Endodermal cell (in vitro differentiated cells): ENCODE measurements around the gene COLQ. TPM values are rescaled to one million over a fixed set of nuclear protein-coding genes. Genes with fewer than 3 reads are reported as not detected.

Experiments used
- DNase-seq: peaks from one replicate; pipeline ENCODE4 v3.0.0-alpha.2; 2017
- H3K27ac ChIP-seq: 2 replicates; pipeline ENCODE4 v1.5.1; 2013; ENCODE audit warnings: mild to moderate bottlenecking, low read depth, low read length, moderate library complexity
- H3K27me3 ChIP-seq: 2 replicates; pipeline ENCODE4 v1.6.1; 2013; ENCODE audit warnings: mild to moderate bottlenecking, low read length, moderate library complexity; ENCODE audit not compliant: insufficient read depth, control insufficient read depth, poor library complexity, severe bottlenecking
- H3K36me3 ChIP-seq: 2 replicates; pipeline ENCODE4 v1.7.0; 2013; ENCODE audit warnings: mild to moderate bottlenecking, low read length, moderate library complexity; ENCODE audit not compliant: control insufficient read depth, insufficient read depth
- H3K4me1 ChIP-seq: one replicate; pipeline ENCODE4 v1.7.0; 2013; ENCODE audit warnings: low read length; ENCODE audit not compliant: control insufficient read depth, insufficient read depth
- H3K4me3 ChIP-seq: 2 replicates; pipeline ENCODE4 v1.5.1; 2013; ENCODE audit warnings: mild to moderate bottlenecking, low read length, moderate library complexity
- H3K9ac ChIP-seq: 2 replicates; pipeline ENCODE4 v1.6.1; 2013; ENCODE audit warnings: mild to moderate bottlenecking, low read length, moderate library complexity; ENCODE audit not compliant: poor library complexity, severe bottlenecking; ENCODE audit errors: extremely low read depth
- H3K9me3 ChIP-seq: 2 replicates; pipeline ENCODE4 v1.6.1; 2013; ENCODE audit warnings: mild to moderate bottlenecking, low read length, moderate library complexity; ENCODE audit not compliant: control insufficient read depth
- H3K27ac Mint-ChIP-seq: 2 replicates; pipeline ENCODE4 v1.8.0; 2020; ENCODE audit warnings: mixed read lengths
- H3K27me3 Mint-ChIP-seq: 2 replicates; pipeline ENCODE4 v1.8.0; 2021; ENCODE audit warnings: mild to moderate bottlenecking, mixed read lengths; ENCODE audit not compliant: insufficient read depth
- H3K36me3 Mint-ChIP-seq: 2 replicates; pipeline ENCODE4 v1.8.0; 2020; ENCODE audit warnings: low read depth, mixed read lengths
- H3K4me1 Mint-ChIP-seq: 2 replicates; pipeline ENCODE4 v1.8.0; 2020; ENCODE audit warnings: mixed read lengths
- H3K4me3 Mint-ChIP-seq: 2 replicates; pipeline ENCODE4 v1.8.0; 2020; ENCODE audit warnings: mild to moderate bottlenecking, moderate library complexity, mixed read lengths
- H3K9me3 Mint-ChIP-seq: 2 replicates; pipeline ENCODE4 v1.8.0; 2020; ENCODE audit warnings: mild to moderate bottlenecking, mixed read lengths
- CTCF ChIP-seq: fragments of 200-600 bp; sonication (generic); conservative IDR thresholded peaks from 2 replicates; pipeline ENCODE4 v1.5.0; 2021; ENCODE audit warnings: antibody characterized with exemption, mild to moderate bottlenecking
- WGBS, 2 experiments: methylation state at CpG; one replicate each; pipeline versions ENCODE4 v1.1.5 to v1.1.7; 2013; ENCODE audit warnings: missing lambda C conversion rate in 2 of 2, mixed read lengths in 1 of 2; ENCODE audit not compliant: insufficient coverage in 1 of 2, insufficient read length in 1 of 2; 5-methylcytosine and 5-hydroxymethylcytosine counted together
- total RNA-seq, 2 donors: library from RNA; stranded (reverse); fragmentation: NEBNext Ultra II Directional in 1 of 2; extraction: Animal tissue kit (Norgen Biotek cat#: 25700) in 1 of 2; gene quantifications; 2 replicates in 1 of 2; 3 replicates in 1 of 2; pipeline ENCODE4 v1.2.1, GENCODE V29; 2021

Gene COLQ
- total RNA-seq, 2 donors from 2014 or later, result 3.1 to 7.3 TPM

- H3K9me3 Mint-ChIP-seq, result no peaks in the 10 kb centered on the region
- H3K36me3 Mint-ChIP-seq, result peaks cover 2% of the 10 kb centered on the region
- H3K27ac Mint-ChIP-seq, result no peak overlapping the region
- no peaks in the 10 kb centered on the region for H3K4me1 ChIP-seq
- H3K36me3 ChIP-seq, result no peaks in the 10 kb centered on the region
- no peak overlapping the region for H3K4me3 ChIP-seq
- no peak for DNase-seq
- H3K27me3 Mint-ChIP-seq, result peaks cover 2% of the 10 kb centered on the region
- no peaks in the 10 kb centered on the region for H3K9me3 ChIP-seq
- H3K4me1 Mint-ChIP-seq, result no peaks in the 10 kb centered on the region
- WGBS, 2 experiments, result 91% methylated on average over 3 to 6 of the region's 6 CpGs
- H3K4me3 Mint-ChIP-seq, result no peak overlapping the region
- no peaks in the 10 kb centered on the region for H3K27me3 ChIP-seq
- no peak overlapping the region for H3K27ac ChIP-seq
- no peak for TF ChIP-seq CTCF
- no peak overlapping the region for H3K9ac ChIP-seq
Observed at GRCh38 chr3:15465876-15466585, 55.5 kb downstream of the COLQ start.

- WGBS, 2 experiments, result 92% methylated on average over 5 of the region's 5 CpGs
Observed at GRCh38 chr3:15462451-15462850, 59.1 kb downstream of the COLQ start.

GRCh38 chr3:15460891-15461531, 60.5 kb downstream of the COLQ start:
- H3K36me3 Mint-ChIP-seq, result peaks cover 6% of the 10 kb centered on the region
- Histone ChIP-seq H3K4me3 (no peak overlapping the region), H3K4me1 (no peaks in the 10 kb centered on the region), H3K9ac (no peak overlapping the region), H3K27ac (no peak overlapping the region), H3K27me3 (no peaks in the 10 kb centered on the region), H3K36me3 (no peaks in the 10 kb centered on the region), H3K9me3 (no peaks in the 10 kb centered on the region)
- TF ChIP-seq CTCF, result no peak
- H3K4me3 Mint-ChIP-seq, result no peak overlapping the region
- 80 to 96% methylated on average over 2 to 4 of the region's 4 CpGs for WGBS, 2 experiments
- no peaks in the 10 kb centered on the region for H3K4me1 Mint-ChIP-seq
- no peak for DNase-seq
- H3K27ac Mint-ChIP-seq, result no peak overlapping the region
- H3K9me3 Mint-ChIP-seq, result no peaks in the 10 kb centered on the region
- peaks cover 2% of the 10 kb centered on the region for H3K27me3 Mint-ChIP-seq

More at GRCh38 chr3:15462451-15462850, 59.1 kb downstream of the COLQ start:
- H3K36me3 ChIP-seq, result no peaks in the 10 kb centered on the region
- H3K27ac Mint-ChIP-seq, result no peak overlapping the region
- H3K9me3 ChIP-seq, result no peaks in the 10 kb centered on the region
- H3K27me3 ChIP-seq, result no peaks in the 10 kb centered on the region
- H3K27me3 Mint-ChIP-seq, result peaks cover 2% of the 10 kb centered on the region
- TF ChIP-seq CTCF, result no peak
- no peak for DNase-seq
- no peak overlapping the region for H3K27ac ChIP-seq
- no peaks in the 10 kb centered on the region for H3K4me1 ChIP-seq
- peaks cover 6% of the 10 kb centered on the region for H3K36me3 Mint-ChIP-seq
- H3K9ac ChIP-seq, result no peak overlapping the region
- no peak overlapping the region for H3K4me3 Mint-ChIP-seq
- H3K4me3 ChIP-seq, result no peak overlapping the region
- H3K4me1 Mint-ChIP-seq, result no peaks in the 10 kb centered on the region
- H3K9me3 Mint-ChIP-seq, result no peaks in the 10 kb centered on the region
